GM21447 (cell line): ENCODE data around the gene KRT71.

Source experiments
- ATAC-seq: cut with Tn5 transposase; IDR thresholded peaks from one replicate; pipeline ENCODE4 v1.9.1; 2021; ENCODE audit not compliant: unreplicated experiment

Gene KRT71

GRCh38 chr12:52499806-52500560, 53.0 kb downstream of the KRT71 start:
- ATAC-seq, result no peak

DNA sequence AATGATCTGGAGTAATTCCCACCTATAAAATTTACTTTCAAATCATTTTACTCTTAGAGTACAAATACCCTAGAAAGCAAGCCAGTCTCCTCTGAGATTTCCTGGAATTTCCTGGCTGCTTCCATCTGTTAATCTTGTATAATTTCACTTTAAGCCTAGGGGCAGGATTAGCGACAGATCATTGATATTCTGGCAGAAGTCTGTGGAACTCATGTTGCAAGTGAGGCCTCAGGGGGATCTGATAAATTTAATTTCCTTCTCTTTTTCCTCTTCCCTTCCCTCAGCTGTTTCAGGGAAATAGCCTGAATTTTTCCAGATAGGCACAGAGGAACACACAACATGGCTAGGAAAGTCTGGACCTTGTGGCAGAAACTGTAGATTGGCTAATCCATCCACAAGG, 54.0 kb downstream of the KRT71 start:
- ATAC-seq, result no peak

DNA sequence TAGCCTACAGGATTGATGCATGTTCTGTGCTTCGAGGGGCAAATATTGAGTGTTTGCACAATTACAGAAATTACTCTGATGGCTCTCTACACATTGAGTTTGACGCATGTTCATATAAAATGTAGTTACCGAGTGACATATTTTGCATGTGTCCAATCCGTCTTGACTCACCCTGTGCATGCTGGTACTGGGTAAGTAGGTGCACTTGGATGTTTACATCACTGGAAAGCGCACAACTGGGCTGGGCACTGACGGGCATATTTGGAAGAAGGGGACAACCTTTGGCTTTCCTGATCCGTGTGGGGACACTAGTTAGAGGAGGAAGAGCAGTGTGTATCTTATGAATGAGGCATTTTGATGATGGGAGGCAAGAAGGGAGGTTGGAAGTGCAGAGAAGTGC, 55.0 kb downstream of the KRT71 start:
- ATAC-seq, result no peak

- ATAC-seq, result no peak
Observed at GRCh38 chr12:52496590-52497071, 56.3 kb downstream of the KRT71 start.

GRCh38 chr12:52496054-52496453, 56.9 kb downstream of the KRT71 start:
- ATAC-seq, result no peak

DNA sequence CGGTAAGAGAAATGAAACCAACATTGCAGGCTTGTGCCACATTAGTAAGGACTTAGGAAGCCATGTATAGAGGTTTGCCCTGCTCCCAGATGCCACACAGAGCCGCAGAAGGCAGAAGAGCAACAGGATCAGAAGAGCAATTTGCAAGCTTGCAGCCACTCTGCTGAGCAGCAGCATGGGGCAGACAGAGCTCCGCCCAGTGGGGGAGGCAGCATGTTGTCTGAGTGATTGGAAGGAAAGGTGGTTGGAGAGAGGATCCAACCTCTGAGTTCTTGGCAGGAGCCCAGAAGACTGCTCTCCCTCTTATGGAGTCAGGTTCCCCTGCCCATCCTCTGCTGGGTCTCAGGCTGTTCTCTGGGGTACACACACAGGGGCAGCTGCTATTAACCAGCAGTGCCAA, 57.6 kb downstream of the KRT71 start:
- ATAC-seq, result no peak

GRCh38 chr12:52494518-52494917, 58.4 kb downstream of the KRT71 start:
- no peak for ATAC-seq

GRCh38 chr12:52494100-52494499, 58.8 kb downstream of the KRT71 start:
- no peak for ATAC-seq
